GM19240 (cell line): Measurements from ENCODE around the gene RPRML.
"Not testable (repeated sequence)": the region's sequence is repeated elsewhere in the genome, so short reads cannot be mapped to it uniquely, and the experiment has no call there.

Experiments used
- DNase-seq: peaks from one replicate; pipeline ENCODE4 v3.0.0; 2011; ENCODE audit warnings: low spot score; ENCODE audit not compliant: insufficient read length

RPRML gene

GRCh38 chr17:46976626-46977270, 2.3 kb downstream of the RPRML start:
- DNase-seq: no peak

- DNase-seq: no peak
These were observed 3.8 kb downstream of the RPRML start for GRCh38 chr17:46975287-46975686.

DNA sequence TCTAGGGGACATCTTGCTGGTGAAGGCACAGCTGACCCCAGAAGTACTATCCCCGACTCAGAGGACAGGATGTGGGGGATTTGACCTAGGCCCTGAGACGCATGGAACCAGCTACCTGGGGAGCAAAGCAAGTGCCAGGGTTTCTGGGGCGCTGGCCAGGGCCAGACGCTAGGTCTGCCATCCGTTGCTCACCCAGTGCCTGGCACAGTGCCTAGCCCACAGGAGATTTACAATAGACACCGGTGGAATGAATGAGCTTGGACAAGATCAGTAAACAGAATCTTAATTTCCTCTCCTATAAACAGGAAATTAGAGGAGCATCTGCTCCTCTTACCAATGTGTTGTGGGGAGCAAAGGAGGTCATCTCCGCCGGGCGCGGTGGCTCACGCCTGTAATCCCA, 5.0 kb downstream of the RPRML start:
- no peak for DNase-seq

- DNase-seq: no peak
These were observed 6.7 kb downstream of the RPRML start for GRCh38 chr17:46972346-46972745.

DNA sequence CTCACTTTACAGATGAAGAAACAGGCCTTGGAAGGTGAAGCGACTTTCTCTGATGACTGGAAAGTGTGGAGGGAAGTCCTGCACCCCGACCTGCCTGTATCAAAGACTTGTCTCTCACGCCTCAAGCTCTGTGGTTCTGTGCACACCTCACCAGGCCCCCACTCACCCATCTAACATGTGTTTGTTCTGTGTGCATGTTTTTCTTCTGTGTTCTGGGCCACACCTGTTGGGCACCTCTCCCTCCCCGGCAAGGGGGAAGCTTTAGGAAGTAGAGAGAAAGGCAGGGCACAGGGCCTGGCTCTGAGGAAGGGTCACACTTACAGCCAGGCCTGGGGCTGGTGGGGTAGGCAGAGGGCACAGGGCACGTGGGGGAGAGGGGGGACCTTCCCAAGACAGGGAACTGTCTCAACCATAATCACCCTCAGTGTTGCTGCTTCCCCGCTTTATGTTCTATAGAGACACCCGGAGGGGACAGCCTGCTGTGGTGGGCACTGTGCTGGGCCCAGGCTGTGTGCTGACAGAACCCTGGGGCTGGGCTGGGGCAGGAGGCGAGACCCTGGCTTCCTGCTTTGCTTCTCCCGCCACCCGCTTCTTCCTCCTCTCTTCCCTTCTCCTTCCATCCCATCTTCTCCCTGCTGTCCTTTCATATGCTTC, 7.3 kb downstream of the RPRML start:
- no peak for DNase-seq

GRCh38 chr17:46968896-46969295, 10.2 kb downstream of the RPRML start:
- DNase-seq: no peak

GRCh38 chr17:46968224-46968834, 10.7 kb downstream of the RPRML start:
- no peak for DNase-seq

- DNase-seq: no peak
These were observed 14.5 kb downstream of the RPRML start for GRCh38 chr17:46964315-46965265.

GRCh38 chr17:46963571-46963970, 15.5 kb downstream of the RPRML start:
- no peak for DNase-seq

DNA sequence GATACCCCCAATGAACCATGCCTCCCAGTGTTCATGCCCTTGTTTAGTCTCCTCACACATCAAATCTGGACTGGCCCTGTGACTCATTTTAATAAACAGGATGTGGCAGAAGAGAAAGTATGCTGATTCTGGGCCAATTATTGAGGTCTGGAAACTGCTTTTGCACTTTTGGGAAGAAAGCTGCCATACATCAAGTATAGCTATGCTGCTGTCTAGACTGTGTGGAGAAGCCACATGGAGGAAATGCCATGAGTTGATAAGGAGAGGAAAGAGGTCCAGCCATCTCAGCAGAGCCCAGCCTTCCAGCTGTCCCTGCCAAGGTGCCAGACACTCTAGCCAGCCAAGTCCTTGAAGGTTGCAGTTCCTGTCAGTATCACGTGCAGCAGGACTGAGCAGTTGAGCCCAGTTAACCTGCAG, 16.7 kb downstream of the RPRML start:
- DNase-seq: no peak

DNA sequence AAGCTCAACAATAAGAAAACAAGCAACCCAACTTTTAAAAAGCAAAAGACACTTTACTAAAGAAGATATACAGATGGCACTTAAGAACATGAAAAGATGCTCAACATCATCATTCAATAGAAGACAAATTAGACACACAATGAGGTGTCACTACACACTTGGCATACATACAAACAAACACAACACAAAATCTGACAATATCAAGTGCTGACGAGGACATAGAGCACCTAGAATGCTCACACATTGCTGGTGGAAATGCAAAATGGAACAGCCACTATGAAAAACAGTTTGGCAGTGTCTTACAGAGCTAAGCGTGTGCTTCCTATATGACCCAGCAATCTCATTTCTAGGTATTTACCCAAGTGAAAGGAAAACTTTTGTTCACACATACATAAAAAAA, 18.9 kb downstream of the RPRML start:
- no peak for DNase-seq

- DNase-seq: no peak
These were observed 20.9 kb downstream of the RPRML start for GRCh38 chr17:46958041-46958591.

- not testable (repeated sequence) for DNase-seq
These were observed 25.9 kb downstream of the RPRML start for GRCh38 chr17:46953191-46953590.

DNA sequence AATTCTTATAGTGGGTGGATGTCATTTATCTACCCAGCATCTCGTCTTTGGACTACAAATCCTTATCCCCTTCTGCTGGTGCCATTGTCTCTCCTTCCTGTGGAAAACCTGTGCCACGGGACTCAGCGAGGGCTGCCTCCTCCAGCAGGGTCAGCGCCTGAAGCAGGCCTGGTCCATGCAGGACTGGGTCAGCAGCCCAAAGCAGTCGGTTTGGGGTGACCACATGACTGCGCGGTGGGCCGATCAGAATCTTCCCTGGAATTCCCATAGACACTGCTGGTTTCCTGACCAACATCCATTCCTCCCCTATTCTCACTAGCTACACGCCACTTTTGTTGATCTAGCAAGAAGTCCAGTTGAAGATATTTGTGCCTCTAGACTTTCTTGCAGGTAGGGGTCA, 26.9 kb downstream of the RPRML start:
- no peak for DNase-seq

GRCh38 chr17:46951706-46952105, 27.3 kb downstream of the RPRML start:
- DNase-seq: no peak

- no peak for DNase-seq
These were observed 27.9 kb downstream of the RPRML start for GRCh38 chr17:46950997-46951621.

GRCh38 chr17:46950342-46950996, 28.6 kb downstream of the RPRML start:
- DNase-seq: no peak

DNA sequence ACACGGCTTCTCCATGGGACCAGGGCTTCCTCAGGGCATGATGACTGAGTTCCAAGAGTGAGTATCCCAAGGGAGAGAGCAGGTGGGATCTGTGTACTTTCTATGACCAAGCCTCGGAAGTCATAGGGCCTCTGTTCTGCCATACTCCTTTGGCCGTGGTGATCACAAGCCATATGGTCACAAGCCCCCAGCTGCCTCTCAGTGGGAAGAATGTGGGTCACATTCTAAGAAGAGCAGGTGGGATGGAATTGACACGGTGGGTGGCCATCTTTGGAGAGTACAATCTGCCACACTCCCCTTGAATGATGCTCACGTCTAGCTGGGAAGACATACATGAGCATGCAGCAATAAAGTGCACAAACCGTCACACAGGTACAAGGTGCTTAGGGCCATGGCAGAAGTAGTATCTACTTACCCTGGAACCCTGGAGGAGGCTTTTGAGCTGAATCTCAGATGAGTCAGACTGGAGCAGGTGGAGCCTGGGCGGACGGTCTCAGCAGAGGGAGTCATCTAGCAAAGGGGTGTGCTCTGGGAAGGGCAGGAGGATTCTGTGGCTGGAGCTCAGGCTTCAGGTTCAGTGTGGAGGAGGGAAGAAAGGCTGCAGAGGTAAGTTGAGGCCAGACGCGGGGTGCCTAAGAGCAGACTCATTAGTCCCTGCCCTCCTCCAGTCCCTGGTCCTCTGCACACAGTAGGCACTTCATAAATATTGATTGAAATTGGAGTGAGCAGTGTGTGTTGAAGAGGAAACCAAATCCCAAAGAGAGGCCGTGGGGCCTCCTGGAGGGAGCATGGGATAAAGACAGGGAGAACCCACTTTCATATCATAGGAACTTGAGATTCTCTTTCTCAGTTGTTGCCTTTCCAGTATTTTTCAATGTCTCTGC, 29.5 kb downstream of the RPRML start:
- DNase-seq: no peak

DNA sequence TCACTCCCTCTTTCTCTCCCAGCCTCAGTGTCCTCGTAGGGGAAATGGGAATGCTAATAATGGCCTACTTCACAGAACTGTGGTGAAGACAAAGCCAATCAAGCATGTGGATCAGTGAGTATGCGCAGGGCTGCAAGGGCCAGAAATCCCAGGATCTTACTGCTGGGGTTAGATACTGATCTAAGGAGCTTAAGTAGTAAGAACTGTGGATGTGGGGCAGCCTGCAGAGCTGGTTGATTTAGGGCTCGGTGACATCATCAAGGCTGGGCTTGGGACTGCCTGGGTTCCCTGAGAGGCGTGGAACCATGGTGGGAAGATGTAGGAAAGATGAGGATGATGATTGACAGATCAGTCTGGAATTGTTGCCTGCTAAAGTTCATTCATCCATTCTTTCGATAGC, 30.5 kb downstream of the RPRML start:
- no peak for DNase-seq
